Smooth muscle cell (in vitro differentiated cells): Measurements from ENCODE around the gene PEPD. TPM values are rescaled to one million over a fixed set of nuclear protein-coding genes. Genes with fewer than 3 reads are reported as not detected.

Experiments used
- DNase-seq: peaks from one replicate; lab custom pipeline; 2025; ENCODE audit not compliant: unreplicated experiment; lab: John Stamatoyannopoulos, UW
- H2AFZ ChIP-seq: fragments of 200-600 bp; sonication (generic); 2 replicates; pipeline ENCODE4 v1.6.0; 2016; ENCODE audit warnings: antibody characterized with exemption, low read depth, mild to moderate bottlenecking
- H3F3A ChIP-seq: fragments of 200-600 bp; sonication (generic); 2 replicates; pipeline ENCODE4 v1.6.0; 2017; ENCODE audit warnings: antibody characterized with exemption, low read depth
- H3K27ac ChIP-seq: fragments of 200-600 bp; sonication (generic); 2 replicates; pipeline ENCODE4 v1.5.1; 2016; ENCODE audit warnings: low read depth, mild to moderate bottlenecking
- H3K27me3 ChIP-seq: fragments of 200-600 bp; sonication (generic); 2 replicates; pipeline ENCODE4 v1.6.1; 2016; ENCODE audit warnings: low read depth, mild to moderate bottlenecking
- H3K36me3 ChIP-seq: fragments of 200-600 bp; sonication (generic); 2 replicates; pipeline ENCODE4 v1.5.1; 2016; ENCODE audit warnings: low read depth
- H3K4me1 ChIP-seq: fragments of 200-600 bp; sonication (generic); 2 replicates; pipeline ENCODE4 v1.5.1; 2016; ENCODE audit warnings: low read depth
- H3K4me2 ChIP-seq: fragments of 200-600 bp; sonication (generic); 2 replicates; pipeline ENCODE4 v1.6.0; 2016; ENCODE audit warnings: mild to moderate bottlenecking
- H3K4me3 ChIP-seq: fragments of 200-600 bp; sonication (generic); 2 replicates; pipeline ENCODE4 v1.5.1; 2016; ENCODE audit warnings: mild to moderate bottlenecking
- H3K79me2 ChIP-seq: fragments of 200-600 bp; sonication (generic); 2 replicates; pipeline ENCODE4 v1.6.0; 2016; ENCODE audit warnings: low read depth, mild to moderate bottlenecking
- H3K9ac ChIP-seq: fragments of 200-600 bp; sonication (generic); 2 replicates; pipeline ENCODE4 v1.6.0; 2016; ENCODE audit warnings: low read depth
- H3K9me3 ChIP-seq: fragments of 200-600 bp; sonication (generic); replicated peaks from 2 replicates; pipeline ENCODE4 v1.5.1; 2016; ENCODE audit warnings: low read depth
- H4K20me1 ChIP-seq: fragments of 200-600 bp; sonication (generic); 2 replicates; pipeline ENCODE4 v1.6.0; 2016; ENCODE audit warnings: low read depth
- WGBS: methylation state at CpG from one replicate; pipeline ENCODE4 v1.1.7; 2016; ENCODE audit warnings: low lambda C conversion rate; 5-methylcytosine and 5-hydroxymethylcytosine counted together
- polyA plus RNA-seq: library from polyadenylated mRNA; unstranded; fragments of >200 nt; fragmentation: Nextera tagmentation; extraction: Ambion mirVana; gene quantifications from 2 replicates; pipeline ENCODE4 v1.2.1, GENCODE V29; 2016
- total RNA-seq: library from RNA; depleted of rRNA; stranded (reverse); fragments of >200 nt; gene quantifications from 2 replicates; pipeline ENCODE4 v1.2.3, GENCODE V29; 2014
- TF ChIP-seq, protein P1 (sequence below): fragments of 200-600 bp; sonication (generic); IDR thresholded peaks from 2 replicates; pipeline ENCODE4 v1.5.1; 2017; ENCODE audit warnings: borderline replicate concordance, mild to moderate bottlenecking, antibody characterized with exemption; ENCODE audit not compliant: insufficient read depth, poor library complexity, severe bottlenecking

PEPD gene
- total and polyA plus RNA-seq, 2 experiments from 2014 or later: 57.2 to 70.4 TPM

DNA sequence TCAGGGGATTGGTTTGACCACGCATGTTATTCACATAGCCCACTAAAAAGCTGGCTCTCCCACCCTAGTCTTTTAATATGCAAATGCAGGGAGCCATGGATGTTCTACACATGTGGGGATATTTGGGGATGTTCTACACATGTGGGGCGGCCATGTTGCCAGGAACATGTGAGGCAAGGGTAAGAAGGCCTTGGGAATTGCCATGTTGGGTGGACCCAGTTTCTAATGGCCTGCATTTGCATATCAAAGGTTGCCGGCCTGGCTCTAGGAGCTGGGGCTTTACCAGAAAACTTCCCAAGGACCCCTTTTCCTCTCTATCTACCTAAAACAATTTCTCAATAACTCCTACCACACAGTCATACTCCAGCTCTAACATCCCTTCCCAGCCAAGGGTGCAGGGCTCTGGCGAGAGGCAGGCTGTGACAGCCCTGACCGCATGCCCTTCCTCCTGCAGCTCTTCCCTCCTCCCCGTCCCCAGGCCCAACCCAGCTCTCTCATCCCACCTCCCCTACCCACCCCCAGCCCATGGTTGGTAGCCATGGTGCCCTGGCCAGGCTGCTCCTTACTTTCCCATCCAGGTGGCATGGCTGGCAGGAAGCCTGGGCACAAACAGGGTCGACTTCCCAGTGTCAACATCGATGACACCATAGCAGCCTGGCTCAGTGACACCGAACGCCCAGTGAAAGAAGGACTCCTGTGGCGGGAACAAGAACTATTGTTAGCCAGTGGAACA is 11.0 kb downstream of the PEPD start:
- Histone ChIP-seq H3K27me3 (no peaks in the 10 kb centered on the region), H3K9ac (no peak overlapping the region), H3K4me3 (no peak overlapping the region), H3K27ac (no peak overlapping the region), H3K36me3 (no peaks in the 10 kb centered on the region), H2AFZ (no peak overlapping the region), H3F3A (no peaks in the 10 kb centered on the region), H3K79me2 (no peaks in the 10 kb centered on the region), H3K9me3 (no peaks in the 10 kb centered on the region), H3K4me2 (no peak overlapping the region), H3K4me1 (no peaks in the 10 kb centered on the region), H4K20me1 (peaks cover 51% of the 10 kb centered on the region)
- 93% methylated on average over 10 of the region's 11 CpGs for WGBS
- TF ChIP-seq, protein P1, sequence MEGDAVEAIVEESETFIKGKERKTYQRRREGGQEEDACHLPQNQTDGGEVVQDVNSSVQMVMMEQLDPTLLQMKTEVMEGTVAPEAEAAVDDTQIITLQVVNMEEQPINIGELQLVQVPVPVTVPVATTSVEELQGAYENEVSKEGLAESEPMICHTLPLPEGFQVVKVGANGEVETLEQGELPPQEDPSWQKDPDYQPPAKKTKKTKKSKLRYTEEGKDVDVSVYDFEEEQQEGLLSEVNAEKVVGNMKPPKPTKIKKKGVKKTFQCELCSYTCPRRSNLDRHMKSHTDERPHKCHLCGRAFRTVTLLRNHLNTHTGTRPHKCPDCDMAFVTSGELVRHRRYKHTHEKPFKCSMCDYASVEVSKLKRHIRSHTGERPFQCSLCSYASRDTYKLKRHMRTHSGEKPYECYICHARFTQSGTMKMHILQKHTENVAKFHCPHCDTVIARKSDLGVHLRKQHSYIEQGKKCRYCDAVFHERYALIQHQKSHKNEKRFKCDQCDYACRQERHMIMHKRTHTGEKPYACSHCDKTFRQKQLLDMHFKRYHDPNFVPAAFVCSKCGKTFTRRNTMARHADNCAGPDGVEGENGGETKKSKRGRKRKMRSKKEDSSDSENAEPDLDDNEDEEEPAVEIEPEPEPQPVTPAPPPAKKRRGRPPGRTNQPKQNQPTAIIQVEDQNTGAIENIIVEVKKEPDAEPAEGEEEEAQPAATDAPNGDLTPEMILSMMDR: no peak
- DNase-seq: no peak

DNA sequence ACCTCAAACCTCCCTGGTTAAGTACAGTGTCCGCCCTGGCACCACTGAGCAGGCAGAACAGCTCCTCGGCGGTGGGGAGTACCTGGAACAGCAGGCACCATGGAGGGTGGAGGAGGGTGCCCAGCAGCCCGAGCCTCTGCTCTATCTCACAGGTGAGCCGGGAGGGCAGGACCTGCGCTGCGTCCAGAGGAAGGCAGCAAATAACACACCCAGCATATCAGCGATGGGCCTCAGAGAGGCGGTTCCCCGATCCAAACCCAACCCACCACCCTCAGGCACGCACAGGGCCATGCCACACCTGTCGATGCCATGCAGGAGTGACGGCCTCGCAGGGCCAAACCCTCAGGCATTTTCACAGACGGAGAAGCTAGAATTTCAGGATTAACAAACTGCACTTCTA is 11.8 kb downstream of the PEPD start:
- no peak overlapping the region for H3K9ac ChIP-seq
- no peak overlapping the region for H2AFZ ChIP-seq
- H3K36me3 ChIP-seq: no peaks in the 10 kb centered on the region
- H3K4me2 ChIP-seq: no peak overlapping the region
- H3K27ac ChIP-seq: no peak overlapping the region
- H3K9me3 ChIP-seq: no peaks in the 10 kb centered on the region
- WGBS: 94% methylated on average over 15 of the region's 15 CpGs
- no peaks in the 10 kb centered on the region for H3F3A ChIP-seq
- H4K20me1 ChIP-seq: peaks cover 42% of the 10 kb centered on the region
- TF ChIP-seq, protein P1: no peak
- no peaks in the 10 kb centered on the region for H3K4me1 ChIP-seq
- H3K4me3 ChIP-seq: no peak overlapping the region
- no peaks in the 10 kb centered on the region for H3K27me3 ChIP-seq
- no peak for DNase-seq
- no peaks in the 10 kb centered on the region for H3K79me2 ChIP-seq

DNA sequence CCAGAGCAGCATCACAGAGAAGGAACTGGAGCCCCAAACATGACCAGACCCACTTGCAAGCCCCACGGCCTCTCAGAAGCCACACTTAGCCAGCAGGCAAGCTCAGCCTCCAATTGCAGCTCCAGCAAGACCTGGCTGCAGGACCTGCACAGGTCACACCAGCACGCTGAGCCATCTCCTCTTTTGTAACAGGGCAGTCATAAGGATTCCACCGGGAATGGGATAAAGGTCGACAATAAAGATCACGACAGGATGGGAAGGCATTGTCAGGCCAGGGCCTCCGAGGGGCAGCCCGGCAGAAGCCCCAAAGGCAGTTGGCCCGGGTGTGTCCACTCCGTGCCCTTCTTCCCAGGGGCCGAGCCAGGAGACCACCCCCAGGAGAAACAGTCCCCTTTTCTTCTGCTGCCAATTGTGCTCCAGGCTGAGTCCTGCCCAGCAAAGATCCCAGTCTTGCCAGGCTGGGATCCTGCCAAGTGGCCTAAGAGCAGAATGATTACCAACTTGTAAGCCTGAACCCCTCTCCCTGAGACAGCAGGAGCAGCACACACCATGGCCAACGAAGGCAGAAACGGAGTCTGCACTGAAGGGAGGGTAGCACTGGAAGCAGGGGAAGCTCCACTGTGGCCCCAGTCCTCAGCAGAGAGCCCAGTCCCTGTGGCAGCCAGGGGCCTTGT is 12.5 kb downstream of the PEPD start:
- Histone ChIP-seq H4K20me1 (peaks cover 36% of the 10 kb centered on the region), H3K4me2 (no peak overlapping the region), H3K27me3 (no peaks in the 10 kb centered on the region), H2AFZ (no peak overlapping the region), H3K4me1 (no peaks in the 10 kb centered on the region), H3F3A (no peaks in the 10 kb centered on the region), H3K79me2 (no peaks in the 10 kb centered on the region), H3K4me3 (no peak overlapping the region), H3K9me3 (no peaks in the 10 kb centered on the region), H3K36me3 (no peaks in the 10 kb centered on the region), H3K27ac (no peak overlapping the region), H3K9ac (no peak overlapping the region)
- WGBS: 94% methylated on average over 12 of the region's 12 CpGs
- DNase-seq: no peak
- TF ChIP-seq, protein P1: no peak

DNA sequence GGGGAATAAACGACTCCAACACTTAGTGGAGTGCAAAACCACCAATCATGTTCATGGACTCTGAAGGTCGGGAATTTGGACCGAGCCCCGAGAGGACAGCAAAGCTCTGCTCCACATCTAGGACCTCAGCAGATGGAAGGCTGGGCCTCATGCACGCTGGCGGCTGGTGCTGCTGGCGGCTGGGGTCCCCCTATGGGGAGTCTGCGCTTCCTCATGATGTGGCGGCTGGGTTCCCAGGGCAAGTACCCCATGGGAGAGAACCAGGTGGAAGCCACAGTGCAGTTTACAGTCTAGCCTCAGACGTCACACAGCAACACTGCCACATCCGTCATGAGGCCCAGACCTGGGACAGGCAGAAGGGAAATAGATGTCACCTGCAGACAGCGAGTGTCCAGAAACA is 13.2 kb downstream of the PEPD start:
- WGBS: 97% methylated on average over 12 of the region's 12 CpGs
- DNase-seq: no peak
- H3K36me3 ChIP-seq: no peaks in the 10 kb centered on the region
- H3K79me2 ChIP-seq: no peaks in the 10 kb centered on the region
- H4K20me1 ChIP-seq: peaks cover 30% of the 10 kb centered on the region
- no peaks in the 10 kb centered on the region for H3F3A ChIP-seq
- H2AFZ ChIP-seq: no peak overlapping the region
- H3K4me1 ChIP-seq: no peaks in the 10 kb centered on the region
- H3K4me3 ChIP-seq: no peak overlapping the region
- H3K27me3 ChIP-seq: no peaks in the 10 kb centered on the region
- no peak overlapping the region for H3K4me2 ChIP-seq
- no peak overlapping the region for H3K27ac ChIP-seq
- TF ChIP-seq, protein P1: no peak
- no peak overlapping the region for H3K9ac ChIP-seq
- no peaks in the 10 kb centered on the region for H3K9me3 ChIP-seq
